GM18867 (cell line): ENCODE measurements around the gene SIL1.
"Not testable (repeated sequence)": the region's sequence is repeated elsewhere in the genome, so short reads cannot be mapped to it uniquely, and the experiment has no call there.

Experiments
- ATAC-seq: cut with Tn5 transposase; IDR thresholded peaks from one replicate; pipeline ENCODE4 v1.9.1; 2021; ENCODE audit warnings: mild to moderate bottlenecking, moderate library complexity; ENCODE audit not compliant: unreplicated experiment

The SIL1 gene

GRCh38 chr5:139038613-139039305, 159.4 kb downstream of the SIL1 start:
- ATAC-seq, result no peak

- no peak for ATAC-seq
These were observed 160.4 kb downstream of the SIL1 start for GRCh38 chr5:139037732-139038131.

- ATAC-seq, result not testable (repeated sequence)
These were observed 161.8 kb downstream of the SIL1 start for GRCh38 chr5:139036332-139036731.

- no peak for ATAC-seq
These were observed 171.0 kb downstream of the SIL1 start for GRCh38 chr5:139027150-139027549.

DNA sequence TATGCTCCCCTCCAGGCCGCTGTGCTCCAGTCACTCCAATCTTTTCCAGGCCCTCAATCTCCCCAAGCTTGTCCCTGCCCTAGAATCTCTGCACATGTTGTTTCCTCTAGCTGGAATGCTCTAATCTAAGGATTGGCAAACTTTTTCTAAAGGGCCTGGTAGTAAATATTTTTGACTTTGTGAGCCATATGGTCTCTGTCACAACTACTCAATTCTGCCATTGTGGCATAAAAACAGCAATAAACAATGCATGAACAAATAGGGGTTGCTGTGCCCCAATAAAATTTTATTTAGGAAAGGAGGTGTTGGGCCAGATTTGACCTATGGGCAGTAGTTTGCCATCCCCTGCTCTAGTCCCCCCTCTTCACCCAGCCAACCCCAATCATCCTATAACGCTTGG, 172.5 kb downstream of the SIL1 start:
- ATAC-seq, result no peak

DNA sequence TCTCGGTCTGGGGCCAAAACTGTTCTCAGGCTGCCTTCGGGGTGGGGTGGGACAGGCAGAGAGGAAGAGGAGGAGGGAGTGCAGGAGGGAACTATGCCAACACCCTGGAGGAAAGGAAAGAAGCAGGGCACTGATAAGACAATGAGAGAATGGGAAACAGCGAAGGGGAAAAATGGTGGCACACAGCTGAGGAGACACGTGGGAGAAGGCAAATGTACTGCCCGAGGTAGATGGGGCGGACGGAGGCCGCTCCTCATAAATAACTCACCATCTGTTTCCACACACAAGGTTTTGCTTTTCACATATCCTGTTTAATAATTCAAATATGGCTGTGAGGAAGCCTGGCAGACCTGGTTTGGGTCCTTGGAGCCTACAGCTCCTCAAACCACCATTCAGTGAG, 174.9 kb downstream of the SIL1 start:
- no peak for ATAC-seq

- no peak for ATAC-seq
These were observed 175.6 kb downstream of the SIL1 start for GRCh38 chr5:139022528-139022927.

DNA sequence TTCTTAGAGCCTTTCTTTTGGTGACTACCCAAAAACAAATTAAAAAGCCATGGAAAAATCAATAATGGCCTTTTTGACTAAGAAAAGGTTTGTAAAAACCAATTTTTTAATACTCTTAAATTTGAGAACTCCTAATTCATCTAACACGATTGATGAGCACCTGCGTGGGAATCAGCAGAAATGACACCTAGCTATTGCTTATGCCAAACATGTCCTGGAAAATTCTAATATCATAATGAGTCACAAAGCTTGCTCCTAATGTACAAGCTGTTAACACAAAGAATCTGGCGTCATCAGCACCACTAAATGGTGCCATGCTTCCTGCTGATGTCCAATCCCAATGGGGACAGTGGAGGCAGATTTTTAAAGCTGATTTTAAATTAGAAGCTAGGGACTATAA, 176.8 kb downstream of the SIL1 start:
- ATAC-seq, result no peak

DNA sequence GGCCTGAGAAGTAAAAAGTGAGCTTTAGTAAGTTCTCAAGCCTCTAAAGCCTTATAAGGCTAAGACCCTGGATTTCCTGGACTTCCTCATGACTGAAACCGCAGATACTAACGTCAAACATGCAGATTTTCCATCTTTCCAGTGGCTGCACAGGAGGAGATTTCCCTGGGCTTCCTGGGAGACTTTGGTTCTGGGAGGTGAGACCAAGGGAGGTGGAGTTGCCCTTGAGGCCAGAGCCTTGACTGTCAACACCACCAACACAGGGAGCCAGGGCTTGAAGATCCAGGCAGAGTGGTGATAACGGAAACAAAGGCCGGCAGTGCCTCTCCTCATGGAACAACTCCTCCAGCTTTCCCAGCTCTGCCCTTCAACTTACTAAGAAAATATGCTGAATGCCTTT, 178.3 kb downstream of the SIL1 start:
- ATAC-seq, result no peak

DNA sequence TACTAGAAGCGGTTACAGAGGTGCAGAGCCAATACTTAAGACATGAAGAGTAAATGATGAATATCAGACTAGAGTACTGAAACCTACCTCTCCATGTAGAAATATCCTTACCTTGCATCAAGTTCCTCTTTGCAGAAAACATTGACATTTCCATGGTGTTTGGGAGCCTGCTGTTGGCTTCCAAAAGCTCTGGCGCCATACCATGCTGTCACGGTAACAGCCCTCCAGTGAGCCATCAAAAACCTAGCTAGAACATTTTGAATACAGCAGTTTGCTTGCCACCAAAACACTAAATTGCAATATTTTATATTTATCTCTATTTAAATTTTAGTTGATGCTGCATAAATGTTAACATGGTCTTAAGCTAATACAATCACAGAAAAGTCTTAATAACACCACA, 179.0 kb downstream of the SIL1 start:
- ATAC-seq, result no peak

DNA sequence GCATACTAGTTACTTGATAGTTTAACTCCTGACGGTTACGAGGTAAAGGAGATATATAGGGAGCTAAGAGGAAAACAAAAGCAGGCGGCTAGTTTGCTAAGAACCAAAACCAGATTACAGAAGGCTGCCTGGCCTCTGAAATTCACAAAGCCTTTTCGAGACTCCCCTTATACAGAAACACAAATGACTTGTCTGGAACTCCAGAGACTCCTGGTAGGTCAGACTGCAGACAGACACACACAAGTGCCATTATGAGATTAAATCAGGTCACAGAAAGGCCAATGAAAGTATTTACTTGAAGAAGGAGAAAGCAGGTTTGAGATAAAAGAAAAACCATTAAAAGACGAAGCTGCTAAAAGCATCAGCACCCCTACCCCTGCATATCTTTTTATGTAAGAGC, 180.5 kb downstream of the SIL1 start:
- ATAC-seq, result no peak

- ATAC-seq, result no peak
These were observed 182.0 kb downstream of the SIL1 start for GRCh38 chr5:139016186-139016585.

DNA sequence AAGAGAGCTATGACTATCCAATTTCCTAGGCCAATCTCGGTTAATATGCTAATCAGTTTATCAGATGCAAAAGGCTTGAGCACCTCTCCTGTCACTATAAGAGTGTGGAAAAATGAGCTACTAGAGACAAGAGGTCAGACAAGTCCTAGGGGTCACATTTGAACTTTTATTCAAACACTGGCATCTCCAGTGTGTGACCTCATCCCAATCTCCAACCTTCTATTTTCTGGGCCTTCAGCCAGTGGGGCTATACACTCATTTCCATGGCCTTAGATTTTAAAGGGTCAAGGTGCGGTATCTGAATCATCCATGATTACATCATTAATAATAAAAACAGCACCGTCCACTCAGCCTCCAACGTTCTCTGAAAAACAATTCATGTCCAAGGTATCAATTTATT, 183.4 kb downstream of the SIL1 start:
- no peak for ATAC-seq

DNA sequence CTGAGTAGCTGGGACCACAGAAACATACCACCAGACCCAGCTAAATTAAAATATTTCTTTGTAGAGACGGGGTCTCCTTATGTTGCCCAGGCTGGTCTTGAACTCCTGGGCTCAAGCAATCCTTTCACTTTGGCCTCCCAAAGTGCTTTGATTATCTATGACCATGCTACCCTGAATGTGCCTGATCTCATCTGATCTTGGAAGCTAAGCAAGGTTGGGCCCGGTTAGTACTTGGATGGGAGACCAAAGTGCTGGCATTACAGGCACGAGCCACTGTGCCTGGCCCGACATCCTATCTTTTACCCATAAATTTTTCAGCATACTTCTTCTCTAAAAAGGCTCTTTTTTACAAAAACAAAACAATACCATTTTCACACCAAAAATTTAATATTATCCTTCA, 186.0 kb downstream of the SIL1 start:
- no peak for ATAC-seq

DNA sequence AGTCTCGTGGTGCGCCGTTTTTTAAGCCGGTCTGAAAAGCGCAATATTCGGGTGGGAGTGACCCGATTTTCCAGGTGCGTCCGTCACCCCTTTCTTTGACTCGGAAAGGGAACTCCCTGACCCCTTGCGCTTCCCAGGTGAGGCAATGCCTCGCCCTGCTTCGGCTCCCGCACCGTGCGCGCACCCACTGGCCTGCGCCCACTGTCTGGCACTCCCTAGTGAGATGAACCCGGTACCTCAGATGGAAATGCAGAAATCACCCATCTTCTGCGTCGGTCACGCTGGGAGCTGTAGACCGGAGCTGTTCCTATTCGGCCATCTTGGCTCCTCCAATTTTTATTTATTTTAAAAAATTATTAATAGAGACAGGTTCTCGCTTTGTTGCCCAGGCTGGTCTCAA, 187.0 kb downstream of the SIL1 start:
- ATAC-seq, result not testable (repeated sequence)

DNA sequence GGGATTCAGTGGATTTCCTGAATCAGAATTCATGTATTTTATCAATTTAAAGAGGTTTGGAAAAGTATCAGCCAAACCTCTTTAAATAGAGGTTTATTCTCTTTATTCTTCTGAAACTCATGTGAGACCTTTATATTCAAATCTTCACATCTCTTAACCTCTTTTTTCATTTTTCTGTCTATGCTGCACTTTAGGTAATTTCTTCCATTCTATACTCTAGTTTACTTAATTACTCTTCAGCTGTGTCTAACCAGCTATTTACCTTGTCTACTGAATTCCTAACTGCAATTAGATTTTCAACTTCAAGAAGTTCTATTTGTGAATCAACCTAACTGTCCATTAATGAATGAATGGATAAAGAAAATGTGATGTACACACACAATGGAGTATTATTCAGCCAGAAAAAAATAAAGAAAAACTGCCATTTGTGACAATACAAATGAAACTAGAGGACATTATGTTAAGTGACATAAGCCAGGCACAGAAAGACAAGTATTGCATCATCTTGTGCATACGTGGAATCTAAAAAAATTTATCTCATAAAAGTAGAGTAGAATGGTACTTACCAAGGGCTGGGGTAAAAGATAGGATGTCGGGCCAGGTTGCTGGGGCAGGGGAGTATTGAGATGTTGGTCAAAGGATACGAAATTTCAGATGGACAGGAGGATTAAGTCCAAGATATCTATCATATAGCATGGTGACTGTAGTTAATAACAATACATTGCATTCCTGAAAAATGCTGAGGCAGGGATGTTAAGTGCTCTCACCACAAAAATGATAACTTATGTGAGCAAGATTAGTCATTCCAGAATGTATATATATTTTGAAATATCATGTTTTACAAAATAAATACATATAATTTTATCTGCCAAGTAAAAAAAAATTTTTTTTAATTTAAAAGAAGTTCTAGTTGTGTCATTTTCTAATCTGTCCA, 193.5 kb downstream of the SIL1 start:
- no peak for ATAC-seq

- no peak for ATAC-seq
These were observed 198.5 kb downstream of the SIL1 start for GRCh38 chr5:138999674-139000073.

DNA sequence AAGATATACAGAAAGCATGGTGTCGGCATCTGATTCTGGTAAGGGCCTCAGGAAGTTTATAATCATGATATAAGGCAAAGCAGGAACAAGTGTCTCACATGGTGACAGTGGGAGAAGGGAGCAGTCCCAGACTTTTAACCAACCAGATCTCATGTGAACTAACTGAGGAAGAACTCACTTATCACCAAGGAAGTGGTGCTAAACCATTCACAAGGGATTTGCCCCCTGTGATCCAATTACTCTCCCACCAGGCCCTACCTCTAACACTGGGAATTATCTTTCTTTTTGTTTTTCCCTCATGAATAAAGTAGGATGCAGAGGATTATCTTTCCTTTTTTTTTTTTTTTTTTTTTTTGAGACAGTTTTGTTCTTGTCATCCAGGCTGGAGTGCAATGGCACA, 199.6 kb downstream of the SIL1 start:
- ATAC-seq, result no peak

GRCh38 chr5:138996120-138996519, 202.0 kb downstream of the SIL1 start:
- ATAC-seq, result no peak

DNA sequence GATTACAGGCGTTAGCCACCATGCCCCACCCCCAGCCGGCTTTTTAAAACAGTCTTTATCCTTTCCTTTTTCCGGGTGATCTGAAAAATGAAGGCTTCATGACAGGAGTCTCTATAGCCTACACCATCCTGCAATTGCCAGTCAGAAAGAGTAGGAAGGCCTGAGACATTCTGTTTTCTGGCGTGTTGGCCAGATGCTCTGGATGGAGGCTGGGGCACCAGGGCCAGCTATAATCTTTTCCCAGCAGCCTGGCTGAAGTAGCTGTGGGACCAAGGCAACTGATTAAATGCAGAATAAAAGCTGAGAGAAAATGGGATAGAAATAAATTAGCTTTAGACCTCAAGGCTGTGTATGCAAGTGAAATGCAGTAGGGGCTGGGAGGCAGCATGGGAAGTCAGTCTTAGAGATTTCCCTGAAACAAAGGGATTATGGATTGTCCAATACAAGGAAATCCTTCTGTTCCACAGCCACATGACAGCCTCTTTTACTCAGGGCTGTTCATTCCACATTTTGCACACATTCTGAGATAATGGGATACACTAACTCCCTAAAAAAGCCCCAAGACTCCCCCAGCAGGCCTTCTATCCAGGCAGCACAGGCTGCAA, 207.1 kb downstream of the SIL1 start:
- ATAC-seq, result no peak

- ATAC-seq, result no peak
These were observed 208.4 kb downstream of the SIL1 start for GRCh38 chr5:138989720-138990119.
